ENCODE measurements around the gene RRM2.
"Not testable (repeated sequence)": the region's sequence is repeated elsewhere in the genome, so short reads cannot be mapped to it uniquely, and the experiment has no call there.

Gene RRM2

GRCh38 chr2:10089565-10090190 lies 32.9 kb upstream of the RRM2 start:
- no peak for DNase-seq (ENCODE audit: low read depth)
- no peak overlapping the region for H3K4me3 ChIP-seq (ENCODE audit: low read length)
- no peak for TF ChIP-seq CTCF (conservative IDR thresholded peaks at IDR 0.05; ENCODE audit: low read depth, low read length)

- no peak overlapping the region for H3K4me3 ChIP-seq (ENCODE audit: low read length)
- no peak for DNase-seq (ENCODE audit: low read depth)
- no peak for TF ChIP-seq CTCF (conservative IDR thresholded peaks at IDR 0.05; ENCODE audit: low read depth, low read length)
These were observed 31.2 kb upstream of the RRM2 start for GRCh38 chr2:10091182-10091888.

GRCh38 chr2:10091889-10092244 lies 30.7 kb upstream of the RRM2 start:
- not testable (repeated sequence) for DNase-seq (ENCODE audit: low read depth); H3K4me3 ChIP-seq (ENCODE audit: low read length)

GRCh38 chr2:10094271-10094814 lies 28.2 kb upstream of the RRM2 start:
- TF ChIP-seq CTCF (conservative IDR thresholded peaks at IDR 0.05; ENCODE audit: low read depth, low read length): peak; percentile 14
- DNase-seq (ENCODE audit: low read depth): no peak
- no peak overlapping the region for H3K4me3 ChIP-seq (ENCODE audit: low read length)

GRCh38 chr2:10095175-10095574 lies 27.4 kb upstream of the RRM2 start:
- DNase-seq (ENCODE audit: low read depth): no peak
- TF ChIP-seq CTCF (conservative IDR thresholded peaks at IDR 0.05; ENCODE audit: low read depth, low read length): no peak

GRCh38 chr2:10096641-10097040 lies 25.9 kb upstream of the RRM2 start:
- no peak for TF ChIP-seq CTCF (conservative IDR thresholded peaks at IDR 0.05; ENCODE audit: low read depth, low read length)
- no peak for DNase-seq (ENCODE audit: low read depth)
- no peak overlapping the region for H3K4me3 ChIP-seq (ENCODE audit: low read length)

More at GRCh38 chr2:10095175-10095574, 27.4 kb upstream of the RRM2 start:
- H3K4me3 ChIP-seq (ENCODE audit: low read length): no peak overlapping the region

GRCh38 chr2:10097352-10098148 lies 25.0 kb upstream of the RRM2 start:
- peak; percentile 94 for TF ChIP-seq CTCF (conservative IDR thresholded peaks at IDR 0.05; ENCODE audit: low read depth, low read length)
- no peak for DNase-seq (ENCODE audit: low read depth)
- no peak overlapping the region for H3K4me3 ChIP-seq (ENCODE audit: low read length)
